ENCODE measurements around the gene MESP1.

The MESP1 gene

DNA sequence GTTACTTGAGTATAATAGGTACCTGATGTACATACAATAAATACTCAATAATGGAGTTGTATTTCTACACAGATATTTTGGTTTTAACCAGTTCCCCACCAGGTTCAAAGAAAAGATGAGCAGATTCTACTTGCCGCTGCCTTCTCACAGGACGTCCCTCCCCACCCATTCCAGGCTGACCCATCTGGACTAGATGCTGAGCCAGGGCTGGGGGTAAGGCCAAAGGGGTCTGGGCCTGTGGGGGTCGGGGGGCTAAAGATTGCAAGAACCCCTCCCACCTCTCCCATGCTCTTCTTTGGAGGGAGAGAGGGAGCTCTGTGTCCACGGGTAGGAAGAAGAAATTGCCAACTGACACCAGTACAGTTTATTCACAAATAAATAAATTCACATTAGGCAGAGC lies 1.5 kb downstream of the MESP1 start:
- Histone ChIP-seq H3K4me3 (replicated peaks; ENCODE audit: insufficient read depth, low read length) (no peak overlapping the region), H3K27me3 (ENCODE audit: insufficient read depth, poor library complexity, severe bottlenecking) (no peaks in the 10 kb centered on the region), H3K27ac (replicated peaks) (no peak overlapping the region)
- TF ChIP-seq, protein P1, sequence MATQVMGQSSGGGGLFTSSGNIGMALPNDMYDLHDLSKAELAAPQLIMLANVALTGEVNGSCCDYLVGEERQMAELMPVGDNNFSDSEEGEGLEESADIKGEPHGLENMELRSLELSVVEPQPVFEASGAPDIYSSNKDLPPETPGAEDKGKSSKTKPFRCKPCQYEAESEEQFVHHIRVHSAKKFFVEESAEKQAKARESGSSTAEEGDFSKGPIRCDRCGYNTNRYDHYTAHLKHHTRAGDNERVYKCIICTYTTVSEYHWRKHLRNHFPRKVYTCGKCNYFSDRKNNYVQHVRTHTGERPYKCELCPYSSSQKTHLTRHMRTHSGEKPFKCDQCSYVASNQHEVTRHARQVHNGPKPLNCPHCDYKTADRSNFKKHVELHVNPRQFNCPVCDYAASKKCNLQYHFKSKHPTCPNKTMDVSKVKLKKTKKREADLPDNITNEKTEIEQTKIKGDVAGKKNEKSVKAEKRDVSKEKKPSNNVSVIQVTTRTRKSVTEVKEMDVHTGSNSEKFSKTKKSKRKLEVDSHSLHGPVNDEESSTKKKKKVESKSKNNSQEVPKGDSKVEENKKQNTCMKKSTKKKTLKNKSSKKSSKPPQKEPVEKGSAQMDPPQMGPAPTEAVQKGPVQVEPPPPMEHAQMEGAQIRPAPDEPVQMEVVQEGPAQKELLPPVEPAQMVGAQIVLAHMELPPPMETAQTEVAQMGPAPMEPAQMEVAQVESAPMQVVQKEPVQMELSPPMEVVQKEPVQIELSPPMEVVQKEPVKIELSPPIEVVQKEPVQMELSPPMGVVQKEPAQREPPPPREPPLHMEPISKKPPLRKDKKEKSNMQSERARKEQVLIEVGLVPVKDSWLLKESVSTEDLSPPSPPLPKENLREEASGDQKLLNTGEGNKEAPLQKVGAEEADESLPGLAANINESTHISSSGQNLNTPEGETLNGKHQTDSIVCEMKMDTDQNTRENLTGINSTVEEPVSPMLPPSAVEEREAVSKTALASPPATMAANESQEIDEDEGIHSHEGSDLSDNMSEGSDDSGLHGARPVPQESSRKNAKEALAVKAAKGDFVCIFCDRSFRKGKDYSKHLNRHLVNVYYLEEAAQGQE (IDR thresholded peaks at IDR 0.05; ENCODE audit: insufficient replicate concordance, low read depth): no peak
- no peak for TF ChIP-seq GABPA (IDR thresholded peaks at IDR 0.05; ENCODE audit: low read depth)
- no peak for TF ChIP-seq SPI1 (IDR thresholded peaks at IDR 0.05; ENCODE audit: borderline replicate concordance, low read depth)
- TF ChIP-seq POLR2AphosphoS5 (IDR thresholded peaks at IDR 0.05; ENCODE audit: low read depth): no peak
- DNase-seq (ENCODE audit: low read depth in 1 of 2, low spot score in 1 of 2): no peak

- no peak for TF ChIP-seq POLR2AphosphoS5 (IDR thresholded peaks at IDR 0.05; ENCODE audit: low read depth)
- no peak for DNase-seq (ENCODE audit: low read depth in 1 of 2, low spot score in 1 of 2)
- no peak overlapping the region for H3K27ac ChIP-seq (replicated peaks)
- no peaks in the 10 kb centered on the region for H3K27me3 ChIP-seq (ENCODE audit: insufficient read depth, poor library complexity, severe bottlenecking)
- no peak overlapping the region for H3K4me3 ChIP-seq (replicated peaks; ENCODE audit: insufficient read depth, low read length)
Observed at GRCh38 chr15:89749054-89749453, 2.0 kb downstream of the MESP1 start.

GRCh38 chr15:89747708-89748682 lies 3.1 kb downstream of the MESP1 start:
- DNase-seq (ENCODE audit: low read depth in 1 of 2, low spot score in 1 of 2): no peak
- TF ChIP-seq POLR2AphosphoS5 (IDR thresholded peaks at IDR 0.05; ENCODE audit: low read depth) (no peak), GABPA (IDR thresholded peaks at IDR 0.05; ENCODE audit: low read depth) (no peak), SPI1 (IDR thresholded peaks at IDR 0.05; ENCODE audit: borderline replicate concordance, low read depth) (no peak)
- TF ChIP-seq, protein P2, sequence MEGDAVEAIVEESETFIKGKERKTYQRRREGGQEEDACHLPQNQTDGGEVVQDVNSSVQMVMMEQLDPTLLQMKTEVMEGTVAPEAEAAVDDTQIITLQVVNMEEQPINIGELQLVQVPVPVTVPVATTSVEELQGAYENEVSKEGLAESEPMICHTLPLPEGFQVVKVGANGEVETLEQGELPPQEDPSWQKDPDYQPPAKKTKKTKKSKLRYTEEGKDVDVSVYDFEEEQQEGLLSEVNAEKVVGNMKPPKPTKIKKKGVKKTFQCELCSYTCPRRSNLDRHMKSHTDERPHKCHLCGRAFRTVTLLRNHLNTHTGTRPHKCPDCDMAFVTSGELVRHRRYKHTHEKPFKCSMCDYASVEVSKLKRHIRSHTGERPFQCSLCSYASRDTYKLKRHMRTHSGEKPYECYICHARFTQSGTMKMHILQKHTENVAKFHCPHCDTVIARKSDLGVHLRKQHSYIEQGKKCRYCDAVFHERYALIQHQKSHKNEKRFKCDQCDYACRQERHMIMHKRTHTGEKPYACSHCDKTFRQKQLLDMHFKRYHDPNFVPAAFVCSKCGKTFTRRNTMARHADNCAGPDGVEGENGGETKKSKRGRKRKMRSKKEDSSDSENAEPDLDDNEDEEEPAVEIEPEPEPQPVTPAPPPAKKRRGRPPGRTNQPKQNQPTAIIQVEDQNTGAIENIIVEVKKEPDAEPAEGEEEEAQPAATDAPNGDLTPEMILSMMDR (IDR thresholded peaks at IDR 0.05; ENCODE audit: insufficient read depth, low read length): no peak
- TF ChIP-seq, protein P1 (IDR thresholded peaks at IDR 0.05; ENCODE audit: insufficient replicate concordance, low read depth): no peak
- Histone ChIP-seq H3K4me3 (replicated peaks; ENCODE audit: insufficient read depth, low read length) (no peak overlapping the region), H3K27me3 (ENCODE audit: insufficient read depth, poor library complexity, severe bottlenecking) (no peaks in the 10 kb centered on the region), H3K27ac (replicated peaks) (no peak overlapping the region)

GRCh38 chr15:89746386-89746780 lies 4.7 kb downstream of the MESP1 start:
- Histone ChIP-seq H3K4me3 (replicated peaks; ENCODE audit: insufficient read depth, low read length) (no peak overlapping the region), H3K27me3 (ENCODE audit: insufficient read depth, poor library complexity, severe bottlenecking) (no peaks in the 10 kb centered on the region), H3K27ac (replicated peaks) (no peak overlapping the region)
- TF ChIP-seq POLR2AphosphoS5 (IDR thresholded peaks at IDR 0.05; ENCODE audit: low read depth) (no peak), GABPA (IDR thresholded peaks at IDR 0.05; ENCODE audit: low read depth) (no peak), SPI1 (IDR thresholded peaks at IDR 0.05; ENCODE audit: borderline replicate concordance, low read depth) (no peak)
- TF ChIP-seq, protein P2 (IDR thresholded peaks at IDR 0.05; ENCODE audit: insufficient read depth, low read length): no peak
- TF ChIP-seq, protein P1 (IDR thresholded peaks at IDR 0.05; ENCODE audit: insufficient replicate concordance, low read depth): no peak
- DNase-seq (ENCODE audit: low read depth in 1 of 2, low spot score in 1 of 2): no peak
